ENCODE measurements around the gene MAPK13.
"Not testable (repeated sequence)": the region's sequence is repeated elsewhere in the genome, so short reads cannot be mapped to it uniquely, and the experiment has no call there.

The MAPK13 gene

DNA sequence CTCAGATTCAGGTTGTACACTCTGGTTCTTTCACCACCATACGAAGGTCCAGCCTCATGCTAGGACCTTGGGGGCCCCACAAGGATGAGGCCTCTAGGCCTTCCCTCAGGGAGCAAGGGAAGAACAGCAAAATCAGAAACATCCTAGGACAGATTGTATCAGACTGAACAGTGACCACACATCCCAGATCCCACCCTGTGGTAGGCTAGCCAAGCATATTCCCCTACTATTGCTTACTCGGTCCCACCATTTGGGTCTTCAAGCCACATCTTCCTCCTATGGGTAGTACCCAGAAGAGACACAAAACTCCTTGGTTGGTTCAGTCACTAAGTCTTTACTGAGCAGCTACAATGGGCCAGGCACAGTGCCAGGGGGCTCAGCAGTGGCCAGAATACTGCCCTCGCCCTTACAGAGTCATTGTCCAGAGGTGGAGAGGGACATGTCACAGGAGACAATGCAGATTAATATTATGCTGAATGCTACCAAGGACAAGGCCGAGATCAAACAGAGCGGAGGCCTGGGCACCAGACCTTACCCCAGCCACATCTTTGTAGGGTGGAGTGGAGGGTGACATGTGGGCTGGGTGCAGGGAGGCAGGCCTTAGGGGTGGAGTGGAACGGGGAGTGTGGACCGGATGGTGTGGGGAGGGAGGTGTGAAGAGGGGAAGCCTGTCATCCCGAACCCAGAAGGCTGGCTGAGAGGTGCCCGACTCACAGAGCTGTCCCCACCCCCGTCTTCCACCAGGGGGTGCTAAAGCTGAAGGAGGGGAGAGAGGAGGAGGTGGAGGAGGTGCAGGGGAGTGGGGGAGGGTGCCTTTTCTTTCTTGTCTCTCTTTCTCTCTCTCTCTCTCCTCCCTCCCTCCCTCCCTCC is 6.8 kb upstream of the MAPK13 start:
- TF ChIP-seq, protein P1, sequence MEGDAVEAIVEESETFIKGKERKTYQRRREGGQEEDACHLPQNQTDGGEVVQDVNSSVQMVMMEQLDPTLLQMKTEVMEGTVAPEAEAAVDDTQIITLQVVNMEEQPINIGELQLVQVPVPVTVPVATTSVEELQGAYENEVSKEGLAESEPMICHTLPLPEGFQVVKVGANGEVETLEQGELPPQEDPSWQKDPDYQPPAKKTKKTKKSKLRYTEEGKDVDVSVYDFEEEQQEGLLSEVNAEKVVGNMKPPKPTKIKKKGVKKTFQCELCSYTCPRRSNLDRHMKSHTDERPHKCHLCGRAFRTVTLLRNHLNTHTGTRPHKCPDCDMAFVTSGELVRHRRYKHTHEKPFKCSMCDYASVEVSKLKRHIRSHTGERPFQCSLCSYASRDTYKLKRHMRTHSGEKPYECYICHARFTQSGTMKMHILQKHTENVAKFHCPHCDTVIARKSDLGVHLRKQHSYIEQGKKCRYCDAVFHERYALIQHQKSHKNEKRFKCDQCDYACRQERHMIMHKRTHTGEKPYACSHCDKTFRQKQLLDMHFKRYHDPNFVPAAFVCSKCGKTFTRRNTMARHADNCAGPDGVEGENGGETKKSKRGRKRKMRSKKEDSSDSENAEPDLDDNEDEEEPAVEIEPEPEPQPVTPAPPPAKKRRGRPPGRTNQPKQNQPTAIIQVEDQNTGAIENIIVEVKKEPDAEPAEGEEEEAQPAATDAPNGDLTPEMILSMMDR (IDR thresholded peaks at IDR 0.05; ENCODE audit: extremely low read depth, insufficient read depth, missing control alignments): peak; percentile 93
- peak; percentile 79 for DNase-seq (ENCODE audit: low spot score)
- in situ Hi-C loops (cut with MboI; ENCODE audit: low pct_unique_long_range_greater_than_20kb, low sequenced_read_pairs, unreplicated experiment): loop anchor here (10.0 kb wide), 1 partner anchor 221 kb away; no protein-coding TSS in a partner anchor

DNA sequence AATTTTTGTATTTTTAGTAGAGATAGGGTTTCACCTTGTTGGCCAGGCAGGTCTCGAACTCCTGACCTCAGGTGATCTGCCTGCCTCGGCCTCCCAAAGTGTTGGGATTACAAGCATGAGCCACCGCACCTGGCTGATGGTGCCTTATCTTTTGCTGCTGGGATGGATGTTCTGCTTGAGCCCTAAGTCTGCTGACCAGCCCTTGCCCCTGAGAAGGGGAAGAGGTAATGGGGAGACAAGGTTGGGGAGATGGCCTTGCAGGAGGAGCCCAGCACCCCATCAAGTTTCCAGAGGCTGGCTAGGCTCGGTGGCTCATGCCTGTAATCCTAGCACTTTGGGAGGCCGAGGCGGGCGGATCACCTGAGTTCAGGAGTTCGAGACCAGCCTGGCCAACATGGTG is 6.0 kb upstream of the MAPK13 start:
- not testable (repeated sequence) for DNase-seq (ENCODE audit: low spot score)
- in situ Hi-C loops (cut with MboI; ENCODE audit: low pct_unique_long_range_greater_than_20kb, low sequenced_read_pairs, unreplicated experiment): loop anchor here (10.0 kb wide), 1 partner anchor 220 kb away; no protein-coding TSS in a partner anchor

DNA sequence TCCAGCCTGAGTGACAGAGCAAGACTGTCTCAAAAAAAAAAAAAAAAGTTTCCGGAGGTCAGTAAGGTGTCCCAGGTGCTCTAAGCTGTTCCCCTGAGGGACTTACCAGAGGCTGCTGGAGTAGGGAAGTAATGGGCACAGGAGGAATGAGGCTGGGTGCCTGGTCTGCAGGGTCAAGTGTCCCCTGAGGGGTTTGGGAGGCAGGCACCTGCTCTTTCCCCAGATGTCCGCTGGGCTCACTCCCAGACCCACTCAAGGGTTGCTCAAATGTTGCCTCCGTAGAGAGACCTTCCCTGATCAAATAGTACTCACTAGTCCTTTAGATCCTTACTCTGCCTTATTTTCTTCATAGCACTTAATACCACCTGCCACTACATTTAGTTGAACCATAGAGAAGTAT is 5.4 kb upstream of the MAPK13 start:
- TF ChIP-seq, protein P1 (IDR thresholded peaks at IDR 0.05; ENCODE audit: extremely low read depth, insufficient read depth, missing control alignments): no peak
- no peak for DNase-seq (ENCODE audit: low spot score)
- in situ Hi-C loops (cut with MboI; ENCODE audit: low pct_unique_long_range_greater_than_20kb, low sequenced_read_pairs, unreplicated experiment): loop anchor here (10.0 kb wide), 1 partner anchor 220 kb away; no protein-coding TSS in a partner anchor

DNA sequence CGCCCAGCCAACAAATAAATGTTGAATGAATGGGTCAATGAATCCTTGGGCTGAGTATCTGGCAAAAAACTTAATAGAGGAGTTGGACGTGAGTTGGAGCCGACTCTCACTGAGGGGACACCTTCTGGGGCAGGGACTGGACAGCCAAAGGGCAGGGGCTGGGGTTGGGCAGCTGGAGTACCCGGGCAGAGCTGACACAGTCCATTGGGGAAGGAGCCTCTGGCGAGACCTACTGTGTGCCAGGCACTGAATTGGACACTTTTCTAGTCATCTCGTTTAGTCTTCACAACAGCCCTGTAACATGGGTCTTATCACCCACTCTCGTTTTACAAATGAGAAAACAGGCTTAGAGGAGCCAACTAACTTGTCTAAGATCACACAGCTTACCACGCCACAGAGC is 4.7 kb upstream of the MAPK13 start:
- in situ Hi-C loops (cut with MboI; ENCODE audit: low pct_unique_long_range_greater_than_20kb, low sequenced_read_pairs, unreplicated experiment): loop anchor here (10.0 kb wide), 1 partner anchor 219 kb away; no protein-coding TSS in a partner anchor
- TF ChIP-seq, protein P1 (IDR thresholded peaks at IDR 0.05; ENCODE audit: extremely low read depth, insufficient read depth, missing control alignments): no peak
- DNase-seq (ENCODE audit: low spot score): no peak

DNA sequence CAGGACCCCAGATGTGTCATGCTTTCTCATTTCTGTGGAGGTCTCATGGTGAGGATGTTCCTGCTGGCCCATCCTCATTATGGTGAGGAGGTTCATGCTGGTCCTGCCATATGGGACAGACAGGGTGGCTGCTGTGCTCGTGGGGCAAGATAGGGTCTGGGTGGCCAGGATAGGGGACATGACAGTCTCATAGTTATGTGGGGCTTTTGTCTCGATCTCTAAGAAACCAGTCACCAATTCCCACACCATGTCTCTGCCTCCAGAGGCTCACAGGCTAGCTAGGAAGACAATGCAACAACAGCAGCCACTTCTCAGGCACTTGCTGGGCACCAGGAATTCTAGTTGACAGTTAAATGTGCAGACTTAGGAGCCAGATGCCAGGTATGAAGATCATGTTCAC is 4.2 kb upstream of the MAPK13 start:
- TF ChIP-seq, protein P1 (IDR thresholded peaks at IDR 0.05; ENCODE audit: extremely low read depth, insufficient read depth, missing control alignments): no peak
- in situ Hi-C loops (cut with MboI; ENCODE audit: low pct_unique_long_range_greater_than_20kb, low sequenced_read_pairs, unreplicated experiment): loop anchor here (10.0 kb wide), 1 partner anchor 219 kb away; no protein-coding TSS in a partner anchor
- DNase-seq (ENCODE audit: low spot score): no peak

DNA sequence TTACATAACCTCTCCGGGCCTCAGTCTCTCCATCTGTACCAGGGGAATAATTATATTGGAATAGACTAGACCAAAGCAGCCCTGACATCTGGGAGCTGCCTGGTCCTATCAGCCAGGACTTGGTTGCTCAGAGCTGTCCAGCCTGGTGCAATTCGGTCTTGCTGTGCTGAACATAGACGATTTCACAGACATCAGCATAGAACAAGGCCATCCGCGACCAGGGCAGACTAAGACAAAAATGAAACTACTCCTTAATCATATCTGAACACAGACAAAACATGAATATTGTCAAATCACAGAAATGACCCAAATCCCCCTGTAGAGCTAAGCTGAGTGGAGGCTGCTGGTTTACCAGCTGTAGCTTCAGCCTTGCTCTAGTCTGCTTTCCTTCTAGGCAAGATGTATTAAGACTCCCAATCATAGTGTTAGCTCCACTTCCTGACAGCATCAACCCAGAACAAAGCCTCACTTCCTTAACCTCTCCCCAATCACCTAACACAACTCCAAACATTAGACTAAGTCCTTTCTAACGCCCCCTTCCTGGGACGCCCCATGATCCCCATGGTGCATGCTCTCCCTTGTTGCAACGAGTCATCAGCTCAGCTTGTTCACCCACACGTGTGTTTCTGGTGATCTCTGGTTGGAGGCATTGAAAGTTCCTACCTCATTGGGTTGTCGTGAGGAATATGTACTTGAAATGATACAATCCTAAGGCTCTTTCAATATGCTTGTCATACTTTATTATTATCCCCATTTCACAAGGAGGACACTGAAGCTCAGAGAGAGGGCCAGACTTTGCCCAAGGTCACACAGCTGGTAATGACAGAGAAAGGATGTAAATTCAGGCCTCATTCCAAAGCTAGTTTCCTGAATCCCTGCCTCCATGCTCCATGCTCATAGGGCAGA is 3.5 kb upstream of the MAPK13 start:
- TF ChIP-seq, protein P1 (IDR thresholded peaks at IDR 0.05; ENCODE audit: extremely low read depth, insufficient read depth, missing control alignments): no peak
- DNase-seq (ENCODE audit: low spot score): no peak
- in situ Hi-C loops (cut with MboI; ENCODE audit: low pct_unique_long_range_greater_than_20kb, low sequenced_read_pairs, unreplicated experiment): loop anchor here (10.0 kb wide), 1 partner anchor 218 kb away; no protein-coding TSS in a partner anchor

Measured in GM13977 (cell line).